ENCODE measurements around the gene ARL14.
"Not testable (repeated sequence)": the region's sequence is repeated elsewhere in the genome, so short reads cannot be mapped to it uniquely, and the experiment has no call there.

DNA sequence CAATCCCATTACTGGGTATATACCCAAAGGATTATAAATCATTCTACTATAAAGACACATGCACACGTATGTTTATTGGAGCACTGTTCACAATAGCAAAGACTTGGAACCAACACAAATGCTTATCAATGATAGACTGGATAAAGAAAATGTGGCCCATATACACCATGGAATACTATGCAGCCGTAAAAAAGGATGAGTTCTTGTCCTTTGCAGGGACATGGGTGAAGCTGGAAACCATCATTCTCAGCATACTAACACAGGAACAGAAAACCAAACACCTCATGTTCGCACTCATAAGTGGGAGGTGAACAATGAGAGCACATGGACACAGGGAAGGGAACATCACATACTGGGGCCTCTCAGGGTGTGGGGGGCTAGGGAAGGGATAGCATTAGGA, 36.2 kb downstream of the ARL14 start:
- TF ChIP-seq EZH2 (IDR thresholded peaks at IDR 0.05; ENCODE audit: insufficient read depth, low read length); CTCF (IDR thresholded peaks at IDR 0.05; ENCODE audit: insufficient read depth, low read depth, low read length): not testable (repeated sequence)

All from astrocyte (in vitro differentiated cells and primary cell).